ENCODE results near the gene HSPA1A.

GRCh38 chr6:31859923-31860322 lies 44.6 kb downstream of the HSPA1A start:
- no peak for TF ChIP-seq CTCF (IDR thresholded peaks at IDR 0.05)
- TF ChIP-seq POLR2A (IDR thresholded peaks at IDR 0.05), result no peak
